ENCODE data around the gene ZFAND6. TPM values are rescaled to one million over a fixed set of nuclear protein-coding genes. Genes with fewer than 3 reads are reported as not detected.

Gene ZFAND6
- total RNA-seq, 2 experiments from 2014 or later = 86.2 to 122 TPM

DNA sequence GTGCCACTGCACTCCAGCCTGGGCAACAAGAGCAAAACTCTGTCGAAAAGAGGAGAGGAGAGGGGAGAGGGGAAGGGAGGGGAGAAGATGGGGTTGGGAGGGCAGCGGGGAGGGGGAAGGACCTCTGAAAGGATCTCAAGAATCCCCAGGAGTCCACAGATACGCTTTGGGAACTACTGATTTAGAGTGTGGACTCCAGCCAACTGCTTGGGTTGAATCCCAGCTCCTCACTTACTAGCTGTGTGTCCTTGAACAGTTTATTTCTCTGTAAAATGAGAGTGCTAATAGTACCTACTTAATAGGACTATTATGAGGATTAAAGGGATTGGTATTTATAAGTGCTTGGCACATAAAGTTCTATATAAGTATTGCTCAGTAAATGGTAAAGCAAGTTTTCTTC, 48.3 kb downstream of the ZFAND6 start:
- CTCF ChIA-PET (ENCODE audit: unreplicated experiment) = no interaction called here
- no TSS peak for BruUV-seq (replicated peaks)
- H4K20me1 ChIP-seq (ENCODE audit: insufficient read depth, low read length) = peaks cover 10% of the 10 kb centered on the region

DNA sequence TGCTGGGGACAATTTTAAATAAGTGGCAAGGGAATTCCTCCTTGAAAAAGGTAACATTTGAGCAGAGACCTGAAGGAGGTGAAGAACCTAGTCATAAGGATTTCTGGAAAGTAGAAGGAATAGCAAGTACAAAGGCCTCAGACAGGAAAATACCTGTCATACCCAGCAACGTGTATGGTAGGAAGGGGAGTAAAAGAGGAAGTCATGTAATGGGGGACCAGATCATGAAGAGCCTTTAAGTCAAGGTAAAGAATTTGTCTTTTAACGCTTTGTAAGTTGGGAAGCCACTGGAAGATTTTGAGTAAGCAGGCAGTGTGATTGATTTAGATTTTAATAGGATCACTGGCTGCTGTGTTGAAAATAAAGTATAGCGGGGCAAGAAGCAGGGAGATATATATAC, 49.9 kb downstream of the ZFAND6 start:
- Histone ChIP-seq H4K20me1 (ENCODE audit: insufficient read depth, low read length) (peaks cover 18% of the 10 kb centered on the region), H3K9me2 (ENCODE audit: insufficient read depth, low read length) (no peaks in the 10 kb centered on the region), H3K79me2 (ENCODE audit: insufficient read depth, low read depth, low read length) (peaks cover 53% of the 10 kb centered on the region; the same call in 1 of the 2 replicates), H3K4me3 (ENCODE audit: low read depth, low read length, poor library complexity, severe bottlenecking) (no peak overlapping the region), H3K9me3 (ENCODE audit: low read length) (no peaks in the 10 kb centered on the region), H3K4me2 (ENCODE audit: low read length) (no peak overlapping the region), H3K36me3 (ENCODE audit: insufficient read depth, low read length) (0 out of 2 replicates have a peak, but pooled peaks cover 5% of the 10 kb centered on the region), H3K4me1 (ENCODE audit: insufficient read depth, low read length, poor library complexity, severe bottlenecking) (no peaks in the 10 kb centered on the region), H3K27ac (ENCODE audit: low read depth, low read length, poor library complexity, severe bottlenecking) (no peak overlapping the region), H2AFZ (ENCODE audit: low read length) (no peak overlapping the region)
- TF ChIP-seq, protein P1, sequence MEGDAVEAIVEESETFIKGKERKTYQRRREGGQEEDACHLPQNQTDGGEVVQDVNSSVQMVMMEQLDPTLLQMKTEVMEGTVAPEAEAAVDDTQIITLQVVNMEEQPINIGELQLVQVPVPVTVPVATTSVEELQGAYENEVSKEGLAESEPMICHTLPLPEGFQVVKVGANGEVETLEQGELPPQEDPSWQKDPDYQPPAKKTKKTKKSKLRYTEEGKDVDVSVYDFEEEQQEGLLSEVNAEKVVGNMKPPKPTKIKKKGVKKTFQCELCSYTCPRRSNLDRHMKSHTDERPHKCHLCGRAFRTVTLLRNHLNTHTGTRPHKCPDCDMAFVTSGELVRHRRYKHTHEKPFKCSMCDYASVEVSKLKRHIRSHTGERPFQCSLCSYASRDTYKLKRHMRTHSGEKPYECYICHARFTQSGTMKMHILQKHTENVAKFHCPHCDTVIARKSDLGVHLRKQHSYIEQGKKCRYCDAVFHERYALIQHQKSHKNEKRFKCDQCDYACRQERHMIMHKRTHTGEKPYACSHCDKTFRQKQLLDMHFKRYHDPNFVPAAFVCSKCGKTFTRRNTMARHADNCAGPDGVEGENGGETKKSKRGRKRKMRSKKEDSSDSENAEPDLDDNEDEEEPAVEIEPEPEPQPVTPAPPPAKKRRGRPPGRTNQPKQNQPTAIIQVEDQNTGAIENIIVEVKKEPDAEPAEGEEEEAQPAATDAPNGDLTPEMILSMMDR (conservative IDR thresholded peaks at IDR 0.05; ENCODE audit: low read length) = no peak
- no peak for TF ChIP-seq EZH2phosphoT487 (IDR thresholded peaks at IDR 0.05; ENCODE audit: borderline replicate concordance, low read depth, low read length)
- POLR2A ChIA-PET = no interaction called here
- BruUV-seq (replicated peaks) = no TSS peak
- intact Hi-C loops (cut with micrococcal nuclease; ENCODE audit: unreplicated experiment) = no loop called here
- CTCF ChIA-PET (ENCODE audit: unreplicated experiment) = no interaction called here
- no peak for DNase-seq (ENCODE audit: low spot score)

More for the DNA sequence above, 48.3 kb downstream of the ZFAND6 start:
- Histone ChIP-seq H3K36me3 (ENCODE audit: insufficient read depth, low read length) (peaks cover 18% of the 10 kb centered on the region; the same call in 1 of the 2 replicates), H3K4me3 (ENCODE audit: low read depth, low read length, poor library complexity, severe bottlenecking) (no peak overlapping the region), H3K79me2 (ENCODE audit: insufficient read depth, low read depth, low read length) (peaks cover 37% of the 10 kb centered on the region; the same call in 1 of the 2 replicates), H3K9me2 (ENCODE audit: insufficient read depth, low read length) (no peaks in the 10 kb centered on the region), H3K27ac (ENCODE audit: low read depth, low read length, poor library complexity, severe bottlenecking) (no peak overlapping the region), H3K4me2 (ENCODE audit: low read length) (no peak overlapping the region), H2AFZ (ENCODE audit: low read length) (no peak overlapping the region), H3K4me1 (ENCODE audit: insufficient read depth, low read length, poor library complexity, severe bottlenecking) (no peaks in the 10 kb centered on the region), H3K9me3 (ENCODE audit: low read length) (no peaks in the 10 kb centered on the region)
- POLR2A ChIA-PET = no interaction called here
- TF ChIP-seq, protein P1 (conservative IDR thresholded peaks at IDR 0.05; ENCODE audit: low read length) = no peak
- no peak for TF ChIP-seq EZH2phosphoT487 (IDR thresholded peaks at IDR 0.05; ENCODE audit: borderline replicate concordance, low read depth, low read length)
- intact Hi-C loops (cut with micrococcal nuclease; ENCODE audit: unreplicated experiment) = no loop called here
- no peak for DNase-seq (ENCODE audit: low spot score)

- no peaks in the 10 kb centered on the region for H3K9me3 ChIP-seq (ENCODE audit: low read length)
- POLR2A ChIA-PET = no interaction called here
- no peak overlapping the region for H3K4me3 ChIP-seq (ENCODE audit: low read depth, low read length, poor library complexity, severe bottlenecking)
- no peak overlapping the region for H2AFZ ChIP-seq (ENCODE audit: low read length)
- DNase-seq (ENCODE audit: low spot score) = no peak
- no peak overlapping the region for H3K4me2 ChIP-seq (ENCODE audit: low read length)
- TF ChIP-seq, protein P1 (conservative IDR thresholded peaks at IDR 0.05; ENCODE audit: low read length) = no peak
- TF ChIP-seq EZH2phosphoT487 (IDR thresholded peaks at IDR 0.05; ENCODE audit: borderline replicate concordance, low read depth, low read length) = no peak
- H3K4me1 ChIP-seq (ENCODE audit: insufficient read depth, low read length, poor library complexity, severe bottlenecking) = no peaks in the 10 kb centered on the region
- BruUV-seq (replicated peaks) = no TSS peak
- H3K79me2 ChIP-seq (ENCODE audit: insufficient read depth, low read depth, low read length) = peaks cover 54% of the 10 kb centered on the region; the same call in 1 of the 2 replicates
- H3K27ac ChIP-seq (ENCODE audit: low read depth, low read length, poor library complexity, severe bottlenecking) = no peak overlapping the region
- CTCF ChIA-PET (ENCODE audit: unreplicated experiment) = no interaction called here
- intact Hi-C loops (cut with micrococcal nuclease; ENCODE audit: unreplicated experiment) = no loop called here
- no peaks in the 10 kb centered on the region for H3K9me2 ChIP-seq (ENCODE audit: insufficient read depth, low read length)
- peaks cover 20% of the 10 kb centered on the region for H4K20me1 ChIP-seq (ENCODE audit: insufficient read depth, low read length)
- 0 out of 2 replicates have a peak, but pooled peaks cover 5% of the 10 kb centered on the region for H3K36me3 ChIP-seq (ENCODE audit: insufficient read depth, low read length)
These were observed 51.4 kb downstream of the ZFAND6 start for GRCh38 chr15:80110920-80111319.

Measured in OCI-LY7 (cell line).